Keratinocyte (primary cell): ENCODE data around the gene ZCCHC7. TPM values are rescaled to one million over a fixed set of nuclear protein-coding genes. Genes with fewer than 3 reads are reported as not detected.

Experiments
- DNase-seq: peaks from one replicate; pipeline ENCODE4 v3.0.0-alpha.2; 2011; ENCODE audit warnings: low read depth, missing footprints, low spot score
- FAIRE-seq: peaks from 2 replicates; lab custom pipeline; 2011; peaks lifted over from hg19 to GRCh38; lab: Jason Lieb, UNC
- H2AFZ ChIP-seq: 2 replicates; pipeline ENCODE4 v1.6.0; 2012; ENCODE audit warnings: low read length, control low read depth, inconsistent platforms; ENCODE audit not compliant: control insufficient read depth
- H3K27ac ChIP-seq: 2 replicates; pipeline ENCODE4 v1.5.1; 2011; ENCODE audit warnings: low read length; ENCODE audit not compliant: control insufficient read depth, insufficient read depth
- H3K27me3 ChIP-seq: 3 replicates; pipeline ENCODE4 v1.6.0; 2011; ENCODE audit warnings: low read length; ENCODE audit not compliant: control insufficient read depth, insufficient read depth; ENCODE audit errors: extremely low read depth
- H3K36me3 ChIP-seq, 2 experiments: 2 replicates in 1 of 2; 3 replicates in 1 of 2; pipeline ENCODE4 v1.5.1; 2011; ENCODE audit warnings: low read length in 2 of 2, mild to moderate bottlenecking in 1 of 2; ENCODE audit not compliant: control insufficient read depth in 2 of 2, insufficient read depth in 2 of 2; ENCODE audit errors: extremely low read depth in 1 of 2
- H3K4me1 ChIP-seq: 3 replicates; pipeline ENCODE4 v1.5.1; 2011; ENCODE audit warnings: low read length; ENCODE audit not compliant: control insufficient read depth, insufficient read depth; ENCODE audit errors: extremely low read depth
- H3K4me2 ChIP-seq: 3 replicates; pipeline ENCODE4 v1.6.0; 2011; ENCODE audit warnings: low read depth, low read length; ENCODE audit not compliant: control insufficient read depth, insufficient read depth; ENCODE audit errors: extremely low read depth
- H3K4me3 ChIP-seq, 3 experiments: fragments of 200-600 bp in 1 of 3; sonication (generic) in 1 of 3; 2 replicates in 2 of 3; 3 replicates in 1 of 3; pipeline ENCODE4 v1.5.1; 2011 to 2016; ENCODE audit warnings: low read length in 3 of 3, mild to moderate bottlenecking in 3 of 3, control low read depth in 2 of 3, inconsistent platforms in 1 of 3, low read depth in 1 of 3, mixed read lengths in 1 of 3, mixed run types in 1 of 3, moderate library complexity in 1 of 3; ENCODE audit not compliant: control insufficient read depth in 2 of 3, insufficient read depth in 2 of 3; ENCODE audit errors: extremely low read depth in 1 of 3
- H3K79me2 ChIP-seq: 2 replicates; pipeline ENCODE4 v1.6.0; 2012; ENCODE audit warnings: low read length; ENCODE audit not compliant: control insufficient read depth, insufficient read depth
- H3K9ac ChIP-seq: 3 replicates; pipeline ENCODE4 v1.6.0; 2011; ENCODE audit warnings: low read length; ENCODE audit not compliant: control insufficient read depth, insufficient read depth; ENCODE audit errors: extremely low read depth
- H3K9me1 ChIP-seq: 3 replicates; pipeline ENCODE4 v1.6.0; 2011; ENCODE audit warnings: low read length; ENCODE audit not compliant: control insufficient read depth, insufficient read depth; ENCODE audit errors: extremely low read depth
- H3K9me3 ChIP-seq: 2 replicates; pipeline ENCODE4 v1.5.1; 2012; ENCODE audit warnings: low read depth, low read length; ENCODE audit not compliant: control insufficient read depth
- H4K20me1 ChIP-seq: 3 replicates; pipeline ENCODE4 v1.6.0; 2011; ENCODE audit warnings: low read length; ENCODE audit not compliant: control insufficient read depth, insufficient read depth; ENCODE audit errors: extremely low read depth
- CTCF ChIP-seq, 3 experiments: IDR thresholded peaks in 1 of 3; conservative IDR thresholded peaks in 1 of 3; optimal IDR thresholded peaks in 1 of 3; 2 replicates in 2 of 3; 3 replicates in 1 of 3; pipeline versions ENCODE3 to v1.5.1; 2011; ENCODE audit warnings: low read length in 3 of 3, mild to moderate bottlenecking in 3 of 3, moderate library complexity in 2 of 3, control low read depth in 1 of 3, inconsistent platforms in 1 of 3; ENCODE audit not compliant: insufficient read depth in 2 of 3; ENCODE audit errors: extremely low read depth in 1 of 3
- EZH2 ChIP-seq: IDR thresholded peaks from one replicate; pipeline ENCODE4 v1.6.1; 2012; ENCODE audit warnings: inconsistent platforms, mild to moderate bottlenecking, low read length, moderate library complexity
- dilution Hi-C: fragments of 300-500 bp; cut with MboI; formaldehyde crosslinking; loops from one replicate; pipeline ENCODE4 v1.7.0; 2020; ENCODE audit warnings: low sequenced_read_pairs; ENCODE audit not compliant: extremely low pct_ligation_motif_present
- polyA plus RNA-seq, 5 experiments: library from polyadenylated mRNA; depleted of rRNA in 3 of 5; stranded (reverse) in 3 of 5; stranded (forward) in 1 of 5; unstranded in 1 of 5; fragments of >200 nt; gene quantifications; 1 replicate in 1 of 5; 2 replicates in 3 of 5; 3 replicates in 1 of 5; pipeline versions ENCODE4 v1.2.1 to v1.2.3, GENCODE V29; 2011 to 2012; ENCODE audit warnings: missing spikeins in 2 of 5, low read depth in 1 of 5, low replicate concordance in 1 of 5

The ZCCHC7 gene
- polyA plus RNA-seq, 1 donor (not counting 4 experiments of a cell fraction or from before 2014, with no cell fraction given), result 16.5 TPM

DNA sequence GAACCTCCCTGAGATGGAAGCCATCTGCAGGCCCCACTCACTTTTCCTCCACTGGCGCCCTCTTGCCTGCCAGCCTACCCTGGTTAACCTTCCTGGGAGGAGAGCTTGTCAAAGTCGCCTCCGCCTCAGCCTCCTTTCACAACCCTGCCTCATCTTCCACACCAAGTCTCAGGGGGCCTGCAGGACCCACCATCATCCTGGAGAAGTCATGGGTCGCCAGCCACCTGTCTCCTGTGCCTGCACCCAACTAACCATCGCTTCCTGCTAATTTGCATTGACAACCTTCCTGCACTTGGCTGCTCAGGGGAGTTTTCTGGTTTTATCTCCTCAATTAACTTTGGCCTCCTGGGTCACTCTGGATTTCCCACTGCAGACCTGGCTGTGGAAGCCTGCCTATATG, 249.3 kb downstream of the ZCCHC7 start:
- dilution Hi-C loops, result no loop called here
- Histone ChIP-seq H3K4me1 (no peaks in the 10 kb centered on the region), H3K9me1 (no peaks in the 10 kb centered on the region), H2AFZ (no peak overlapping the region), H3K9me3 (no peaks in the 10 kb centered on the region), H3K4me2 (no peak overlapping the region), H4K20me1 (no peaks in the 10 kb centered on the region), H3K4me3 (no peak overlapping the region), H3K36me3 (no peaks in the 10 kb centered on the region), H3K27ac (no peak overlapping the region), H3K27me3 (no peaks in the 10 kb centered on the region), H3K9ac (no peak overlapping the region), H3K79me2 (no peaks in the 10 kb centered on the region)
- TF ChIP-seq CTCF (optimal IDR thresholded peaks at IDR 0.05 in 1 of 3, IDR thresholded peaks at IDR 0.05 in 1 of 3, conservative IDR thresholded peaks at IDR 0.05 in 1 of 3; ENCODE audit: extremely low read depth in 1 of 3, insufficient read depth in 2 of 3, low read length in 3 of 3) (no peak), EZH2 (no peak)
- DNase-seq (no peak), FAIRE-seq (no peak)

GRCh38 chr9:37370282-37370681, 249.9 kb downstream of the ZCCHC7 start:
- Histone ChIP-seq H3K9ac (no peak overlapping the region), H3K27me3 (no peaks in the 10 kb centered on the region), H3K4me1 (no peaks in the 10 kb centered on the region), H3K36me3 (no peaks in the 10 kb centered on the region), H3K27ac (no peak overlapping the region), H3K4me3 (no peak overlapping the region), H3K9me1 (no peaks in the 10 kb centered on the region), H3K9me3 (no peaks in the 10 kb centered on the region), H3K79me2 (no peaks in the 10 kb centered on the region), H2AFZ (no peak overlapping the region), H4K20me1 (no peaks in the 10 kb centered on the region), H3K4me2 (no peak overlapping the region)
- dilution Hi-C loops, result no loop called here
- TF ChIP-seq EZH2, result no peak
- no peak for TF ChIP-seq CTCF (optimal IDR thresholded peaks at IDR 0.05 in 1 of 3, IDR thresholded peaks at IDR 0.05 in 1 of 3, conservative IDR thresholded peaks at IDR 0.05 in 1 of 3; ENCODE audit: extremely low read depth in 1 of 3, insufficient read depth in 2 of 3, low read length in 3 of 3)
- FAIRE-seq (no peak), DNase-seq (no peak)
